GM21526 (cell line): Measurements from ENCODE around the gene LRRC23.

Experiments
- ATAC-seq: cut with Tn5 transposase; IDR thresholded peaks from one replicate; pipeline ENCODE4 v1.9.1; 2021; ENCODE audit warnings: moderate library complexity; ENCODE audit not compliant: unreplicated experiment, low FRiP score

LRRC23 gene

GRCh38 chr12:6923851-6924250, 19.2 kb downstream of the LRRC23 start:
- no peak for ATAC-seq

- no peak for ATAC-seq
These were observed 20.6 kb downstream of the LRRC23 start for GRCh38 chr12:6925239-6925539.

- ATAC-seq = no peak
These were observed 21.1 kb downstream of the LRRC23 start for GRCh38 chr12:6925540-6926279.

- no peak for ATAC-seq
These were observed 22.9 kb downstream of the LRRC23 start, which contains the start of gene ATN1 for GRCh38 chr12:6927379-6928021. Gene ATN1 (plus strand): TSS chr12:6927959. CDS start chr12:6934002, 6,043 bp downstream.

GRCh38 chr12:6928022-6928702, 23.5 kb downstream of the LRRC23 start:
- no peak for ATAC-seq

- no peak for ATAC-seq
These were observed 24.2 kb downstream of the LRRC23 start for GRCh38 chr12:6928703-6929407.

GRCh38 chr12:6929466-6930452, 25.1 kb downstream of the LRRC23 start:
- ATAC-seq = no peak

GRCh38 chr12:6932766-6933165, 28.1 kb downstream of the LRRC23 start:
- ATAC-seq = no peak

- no peak for ATAC-seq
These were observed 29.5 kb downstream of the LRRC23 start for GRCh38 chr12:6934110-6934509.

- no peak for ATAC-seq
These were observed 31.0 kb downstream of the LRRC23 start for GRCh38 chr12:6935371-6936193.

GRCh38 chr12:6936194-6936635, 31.6 kb downstream of the LRRC23 start:
- no peak for ATAC-seq

- ATAC-seq = no peak
These were observed 32.2 kb downstream of the LRRC23 start for GRCh38 chr12:6936636-6937480.

- peak; percentile 74 for ATAC-seq
These were observed 33.1 kb downstream of the LRRC23 start for GRCh38 chr12:6937481-6938352.

GRCh38 chr12:6938353-6939190, 34.0 kb downstream of the LRRC23 start:
- no peak for ATAC-seq

- no peak for ATAC-seq
These were observed 34.5 kb downstream of the LRRC23 start for GRCh38 chr12:6939191-6939540.

GRCh38 chr12:6941267-6941666, 36.6 kb downstream of the LRRC23 start:
- ATAC-seq = no peak
